Stimulated activated memory B cell treated with anti-CD40 and anti-IgM and Interleukin-4, amounts not matched to agents 10 μg/mL and 1 μg/mL and 100 μg/mL, for 72 hours (primary cell): Measurements from ENCODE around the gene EZH2.

Experiments
- ATAC-seq: fragments of 150-1000 bp; cut with Tn5 transposase; 2 replicates; pipeline ENCODE4 v1.10.0; 2021
- H3K27ac Mint-ChIP-seq: one replicate; pipeline ENCODE4 v1.8.0; 2022; ENCODE audit warnings: mild to moderate bottlenecking, mixed read lengths
- H3K27me3 Mint-ChIP-seq: one replicate; pipeline ENCODE4 v1.8.0; 2022; ENCODE audit warnings: mixed read lengths
- H3K36me3 Mint-ChIP-seq: one replicate; pipeline ENCODE4 v1.8.0; 2022; ENCODE audit warnings: mixed read lengths
- H3K4me1 Mint-ChIP-seq: one replicate; pipeline ENCODE4 v1.8.0; 2022; ENCODE audit warnings: mixed read lengths
- H3K4me3 Mint-ChIP-seq: one replicate; pipeline ENCODE4 v1.8.0; 2022; ENCODE audit warnings: mild to moderate bottlenecking, moderate library complexity, mixed read lengths
- H3K9me3 Mint-ChIP-seq: one replicate; pipeline ENCODE4 v1.8.0; 2022; ENCODE audit warnings: mixed read lengths

EZH2 gene

GRCh38 chr7:148912151-148912550 is 28.1 kb upstream of the EZH2 start:
- H3K4me3 Mint-ChIP-seq: no peak overlapping the region
- no peaks in the 10 kb centered on the region for H3K9me3 Mint-ChIP-seq
- peaks cover 11% of the 10 kb centered on the region for H3K27me3 Mint-ChIP-seq
- peaks cover 55% of the 10 kb centered on the region for H3K4me1 Mint-ChIP-seq
- H3K27ac Mint-ChIP-seq: peak overlapping the region; percentile 96
- no peaks in the 10 kb centered on the region for H3K36me3 Mint-ChIP-seq
- ATAC-seq: no peak

- Mint-ChIP-seq H3K36me3 (no peaks in the 10 kb centered on the region), H3K4me3 (no peak overlapping the region), H3K27me3 (peaks cover 11% of the 10 kb centered on the region), H3K27ac (peak overlapping the region; percentile 96), H3K4me1 (peaks cover 55% of the 10 kb centered on the region), H3K9me3 (no peaks in the 10 kb centered on the region)
- no peak for ATAC-seq
Measured at GRCh38 chr7:148911626-148912025, 27.5 kb upstream of the EZH2 start.

- ATAC-seq: no peak
- H3K36me3 Mint-ChIP-seq: no peaks in the 10 kb centered on the region
- H3K27ac Mint-ChIP-seq: no peak overlapping the region
- H3K4me1 Mint-ChIP-seq: peaks cover 43% of the 10 kb centered on the region
- H3K4me3 Mint-ChIP-seq: no peak overlapping the region
- peaks cover 11% of the 10 kb centered on the region for H3K27me3 Mint-ChIP-seq
- no peaks in the 10 kb centered on the region for H3K9me3 Mint-ChIP-seq
Measured at GRCh38 chr7:148909568-148909967, 25.5 kb upstream of the EZH2 start.

GRCh38 chr7:148906707-148907498 is 22.8 kb upstream of the EZH2 start:
- H3K9me3 Mint-ChIP-seq: no peaks in the 10 kb centered on the region
- no peaks in the 10 kb centered on the region for H3K36me3 Mint-ChIP-seq
- peaks cover 11% of the 10 kb centered on the region for H3K27me3 Mint-ChIP-seq
- H3K27ac Mint-ChIP-seq: no peak overlapping the region
- no peak for ATAC-seq
- H3K4me3 Mint-ChIP-seq: no peak overlapping the region
- peaks cover 16% of the 10 kb centered on the region for H3K4me1 Mint-ChIP-seq

- H3K9me3 Mint-ChIP-seq: no peaks in the 10 kb centered on the region
Measured at GRCh38 chr7:148905093-148905666, 21.1 kb upstream of the EZH2 start.

GRCh38 chr7:148903504-148903903 is 19.4 kb upstream of the EZH2 start:
- no peaks in the 10 kb centered on the region for H3K4me1 Mint-ChIP-seq
- H3K4me3 Mint-ChIP-seq: no peak overlapping the region
- peaks cover 1% of the 10 kb centered on the region for H3K27me3 Mint-ChIP-seq
- ATAC-seq: no peak
- H3K9me3 Mint-ChIP-seq: no peaks in the 10 kb centered on the region
- H3K27ac Mint-ChIP-seq: no peak overlapping the region
- H3K36me3 Mint-ChIP-seq: no peaks in the 10 kb centered on the region

More at GRCh38 chr7:148905093-148905666, 21.1 kb upstream of the EZH2 start:
- no peaks in the 10 kb centered on the region for H3K36me3 Mint-ChIP-seq
- H3K4me1 Mint-ChIP-seq: peaks cover 11% of the 10 kb centered on the region
- ATAC-seq: no peak
- peaks cover 11% of the 10 kb centered on the region for H3K27me3 Mint-ChIP-seq
- H3K27ac Mint-ChIP-seq: no peak overlapping the region
- no peak overlapping the region for H3K4me3 Mint-ChIP-seq

GRCh38 chr7:148901178-148901577 is 17.1 kb upstream of the EZH2 start:
- Mint-ChIP-seq H3K36me3 (no peaks in the 10 kb centered on the region), H3K27ac (no peak overlapping the region), H3K4me3 (no peak overlapping the region), H3K4me1 (no peaks in the 10 kb centered on the region), H3K9me3 (no peaks in the 10 kb centered on the region), H3K27me3 (peaks cover 6% of the 10 kb centered on the region)
- ATAC-seq: no peak

- Mint-ChIP-seq H3K4me1 (no peaks in the 10 kb centered on the region), H3K36me3 (no peaks in the 10 kb centered on the region), H3K27ac (no peak overlapping the region), H3K4me3 (no peak overlapping the region), H3K27me3 (peaks cover 6% of the 10 kb centered on the region), H3K9me3 (no peaks in the 10 kb centered on the region)
- ATAC-seq: no peak
Measured at GRCh38 chr7:148898845-148899484, 14.9 kb upstream of the EZH2 start.

GRCh38 chr7:148894591-148894990 is 10.5 kb upstream of the EZH2 start:
- Mint-ChIP-seq H3K4me3 (no peak overlapping the region), H3K27me3 (peaks cover 6% of the 10 kb centered on the region), H3K36me3 (no peaks in the 10 kb centered on the region), H3K4me1 (no peaks in the 10 kb centered on the region), H3K9me3 (no peaks in the 10 kb centered on the region), H3K27ac (no peak overlapping the region)
- no peak for ATAC-seq

GRCh38 chr7:148893071-148893470 is 9.0 kb upstream of the EZH2 start:
- H3K4me3 Mint-ChIP-seq: no peak overlapping the region
- H3K27ac Mint-ChIP-seq: no peak overlapping the region
- H3K4me1 Mint-ChIP-seq: no peaks in the 10 kb centered on the region
- no peaks in the 10 kb centered on the region for H3K9me3 Mint-ChIP-seq
- peaks cover 6% of the 10 kb centered on the region for H3K27me3 Mint-ChIP-seq
- ATAC-seq: no peak
- H3K36me3 Mint-ChIP-seq: no peaks in the 10 kb centered on the region

GRCh38 chr7:148888300-148888699 is 4.2 kb upstream of the EZH2 start:
- Mint-ChIP-seq H3K9me3 (no peaks in the 10 kb centered on the region), H3K4me3 (no peak overlapping the region), H3K27me3 (no peaks in the 10 kb centered on the region), H3K4me1 (peaks cover 9% of the 10 kb centered on the region), H3K36me3 (peaks cover 5% of the 10 kb centered on the region), H3K27ac (no peak overlapping the region)
- ATAC-seq: no peak

- H3K4me1 Mint-ChIP-seq: peaks cover 14% of the 10 kb centered on the region
- no peak for ATAC-seq
- no peak overlapping the region for H3K4me3 Mint-ChIP-seq
- H3K36me3 Mint-ChIP-seq: peaks cover 5% of the 10 kb centered on the region
- no peaks in the 10 kb centered on the region for H3K9me3 Mint-ChIP-seq
- no peak overlapping the region for H3K27ac Mint-ChIP-seq
- H3K27me3 Mint-ChIP-seq: no peaks in the 10 kb centered on the region
Measured at GRCh38 chr7:148886844-148887243, 2.8 kb upstream of the EZH2 start.

GRCh38 chr7:148884299-148885022 is 370 bp upstream of the EZH2 start:
- H3K36me3 Mint-ChIP-seq: peaks cover 5% of the 10 kb centered on the region
- peak; percentile 98 for ATAC-seq
- H3K27me3 Mint-ChIP-seq: no peaks in the 10 kb centered on the region
- H3K9me3 Mint-ChIP-seq: no peaks in the 10 kb centered on the region
- H3K4me3 Mint-ChIP-seq: peak overlapping the region; percentile 87
- peak overlapping the region; percentile 91 for H3K27ac Mint-ChIP-seq
- H3K4me1 Mint-ChIP-seq: peaks cover 14% of the 10 kb centered on the region

- Mint-ChIP-seq H3K4me3 (peak overlapping the region; percentile 89), H3K27me3 (no peaks in the 10 kb centered on the region), H3K27ac (peak overlapping the region; percentile 91), H3K9me3 (no peaks in the 10 kb centered on the region), H3K4me1 (peaks cover 14% of the 10 kb centered on the region), H3K36me3 (peaks cover 5% of the 10 kb centered on the region)
- peak; percentile 69 for ATAC-seq
Measured at GRCh38 chr7:148883266-148884048, 634 bp downstream of the EZH2 start.
